Nucleus accumbens (tissue), 56 donors: ENCODE results near the gene DHRS1.
A peak's percentile ranks its signal among the peaks of the same experiment; 100 is the strongest.
"Not testable (repeated sequence)": the region's sequence is repeated elsewhere in the genome, so short reads cannot be mapped to it uniquely, and the experiment has no call there.

Source experiments
- DNase-seq, 56 donors: peaks; one replicate each; lab custom pipeline; 2025; lab: John Stamatoyannopoulos, UW

Gene DHRS1

DNA sequence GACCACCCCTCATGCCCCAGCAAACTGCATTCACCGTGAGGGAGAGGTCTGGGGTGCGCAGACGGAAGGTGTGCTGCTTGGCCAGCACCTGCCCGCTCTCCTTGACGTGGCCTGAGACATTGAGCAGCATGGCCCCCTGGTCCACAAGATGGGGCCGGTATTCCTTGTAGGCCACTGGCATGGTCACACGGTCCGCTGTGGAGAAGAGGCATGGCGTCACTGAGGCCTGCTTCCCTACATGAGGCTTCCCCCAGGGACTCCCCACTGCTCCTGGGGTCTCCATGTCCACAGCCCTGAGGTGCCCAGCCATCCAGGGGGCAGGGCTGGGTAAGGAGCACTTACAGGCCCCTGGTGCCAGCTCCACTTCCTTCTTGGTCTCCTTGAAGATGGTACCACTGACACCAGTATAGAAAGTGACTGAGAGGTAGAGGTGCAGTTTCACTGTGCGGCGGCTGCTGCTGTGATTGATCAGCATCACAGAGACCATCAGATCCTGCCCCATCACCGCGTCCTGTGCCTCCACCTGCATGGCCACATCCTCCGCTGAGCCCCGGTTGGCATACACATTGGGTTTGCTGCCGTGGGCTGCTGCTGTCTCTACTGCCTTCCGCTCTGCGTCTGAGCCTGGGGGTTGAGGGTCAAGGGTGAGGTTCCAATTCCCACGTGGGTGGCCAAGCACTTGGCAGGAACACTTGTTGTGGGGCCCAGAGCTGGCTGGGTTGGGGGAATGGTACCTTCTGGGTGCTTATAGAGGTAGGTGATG is 44.8 kb downstream of the DHRS1 start:
- DNase-seq: no peak

DNA sequence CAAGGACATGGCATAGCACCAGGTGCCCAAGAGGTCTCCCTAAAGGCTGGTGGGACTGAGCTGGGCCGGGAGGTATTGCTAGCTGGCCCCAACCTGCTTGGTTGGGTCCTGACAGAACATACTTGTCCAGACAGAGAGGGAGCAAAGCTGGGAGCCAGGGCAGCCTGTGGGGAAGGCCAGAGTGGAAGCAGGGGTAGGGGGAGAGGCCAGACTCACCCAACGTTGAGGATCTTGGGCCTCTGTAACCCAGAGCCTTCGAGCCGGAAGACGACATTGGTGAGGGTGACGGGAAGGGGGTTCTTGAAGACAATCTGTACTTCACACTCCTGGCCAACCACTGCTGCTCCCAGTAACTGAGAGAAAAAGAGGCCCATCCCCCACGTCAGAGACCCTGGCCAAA is 45.6 kb downstream of the DHRS1 start:
- DNase-seq: no peak

DNA sequence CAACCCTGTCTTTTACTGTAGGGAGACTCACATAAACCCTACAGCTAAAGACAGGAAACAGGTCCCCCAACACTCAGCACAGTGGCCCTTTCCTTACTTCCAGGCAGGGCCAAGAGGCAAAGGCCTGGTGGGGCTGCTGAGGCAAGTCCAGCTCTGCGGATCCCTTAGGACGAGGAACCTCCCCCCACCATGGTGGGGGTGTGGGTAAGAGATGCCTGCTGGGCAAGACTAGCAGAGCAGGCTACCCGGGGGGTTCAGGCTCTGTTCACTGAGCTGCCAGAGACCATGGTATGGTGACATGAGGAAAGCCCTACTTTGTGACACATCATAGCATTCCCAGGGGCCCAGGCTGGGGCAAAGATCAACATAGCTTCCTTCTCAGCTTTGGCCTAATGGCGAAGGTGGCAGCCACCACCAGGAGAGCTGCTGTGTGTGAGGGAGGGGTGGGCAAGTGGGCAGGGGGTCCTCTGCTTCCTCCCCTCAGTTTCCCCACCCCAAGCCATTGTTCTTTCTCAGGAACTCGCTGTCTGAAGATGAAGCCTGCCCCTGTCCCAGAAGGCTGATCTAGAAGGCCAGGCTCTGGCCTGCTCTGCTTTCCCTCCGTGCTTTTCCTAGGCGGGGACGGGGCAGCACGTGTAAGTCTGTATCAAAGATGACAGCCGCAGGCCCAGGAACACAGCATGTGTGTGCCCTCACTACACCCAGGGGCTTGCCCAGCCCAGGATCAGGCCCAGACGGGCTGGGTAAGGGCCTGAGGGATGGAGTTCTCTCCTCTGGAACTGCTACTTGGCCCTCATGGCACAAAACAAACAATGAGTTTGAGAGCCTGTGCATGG is 47.1 kb downstream of the DHRS1 start:
- DNase-seq: no peak

DNA sequence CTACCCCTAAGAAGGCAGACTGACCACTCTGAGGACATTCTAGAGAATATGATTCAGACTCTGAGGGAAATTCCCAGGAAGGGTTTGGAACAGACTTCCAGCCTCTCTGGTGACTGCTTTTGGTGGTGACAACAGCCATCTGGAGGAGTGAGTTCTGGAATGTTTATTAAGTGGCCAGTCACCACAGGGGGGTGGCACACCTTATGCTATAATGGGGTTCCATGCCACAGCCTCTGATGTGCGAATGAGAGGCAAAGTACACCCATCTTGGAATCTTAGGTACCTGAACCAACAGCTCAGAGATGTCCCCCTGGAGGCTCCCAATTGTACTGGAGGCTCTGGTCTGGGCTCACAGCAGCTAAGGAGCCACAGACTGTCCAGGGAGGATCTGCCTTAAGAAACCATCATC is 47.7 kb downstream of the DHRS1 start:
- DNase-seq: no peak

DNA sequence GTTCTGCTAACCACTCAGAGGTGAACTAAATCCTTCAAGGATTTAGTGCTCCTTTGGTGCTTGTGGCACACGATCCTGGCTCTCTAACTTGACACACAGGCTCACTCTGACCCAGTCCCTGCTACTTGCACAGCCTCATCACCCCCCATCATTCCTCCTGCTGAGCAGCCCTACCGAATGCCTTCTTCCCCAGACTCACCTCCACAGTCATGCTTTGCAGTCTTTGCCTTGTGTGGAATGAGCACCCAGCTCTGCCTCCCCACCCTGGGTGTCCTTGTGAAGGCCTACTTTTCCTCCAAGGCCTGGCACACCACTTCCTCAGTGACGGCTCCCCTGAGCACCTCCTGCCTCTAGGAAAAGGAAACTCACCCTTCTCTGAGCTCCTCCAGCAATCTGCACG is 49.2 kb downstream of the DHRS1 start:
- DNase-seq: no peak

DNA sequence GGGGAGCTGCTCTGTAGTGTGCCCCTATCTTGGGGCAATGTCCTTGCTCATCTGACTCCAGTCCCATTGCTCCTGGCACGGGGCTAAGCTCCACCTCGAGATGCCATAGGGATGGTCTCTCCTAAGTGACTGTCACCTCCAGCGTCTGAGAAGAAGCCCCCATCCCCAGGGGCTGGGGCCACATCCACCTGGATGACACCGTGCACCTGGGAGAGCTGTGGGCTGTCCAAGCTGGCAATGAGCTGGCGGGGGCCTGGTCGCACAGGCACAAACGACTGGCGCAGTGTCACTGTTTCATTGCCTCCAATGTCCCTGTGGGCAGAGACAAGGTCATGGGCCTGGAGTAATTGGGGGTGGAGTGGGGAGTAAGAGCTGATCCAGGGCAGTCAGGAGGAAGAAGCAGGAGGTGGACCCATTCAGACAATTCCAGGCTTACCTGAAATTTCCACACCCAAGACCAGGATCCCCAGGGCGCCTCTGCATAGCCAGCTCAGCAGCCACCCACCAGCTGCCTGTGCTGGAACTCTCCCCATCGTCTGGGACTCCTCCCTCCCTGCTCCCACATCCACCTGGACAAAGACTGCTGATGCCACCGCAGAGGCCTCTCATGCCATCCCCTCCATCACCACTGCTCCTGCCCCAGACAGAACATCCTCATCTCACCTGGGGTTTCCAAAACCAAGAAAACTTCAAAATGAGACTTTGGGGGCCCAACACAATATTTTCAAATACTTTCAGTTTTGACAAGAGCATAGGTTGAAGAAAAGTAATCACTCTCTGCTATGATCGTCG is 50.2 kb downstream of the DHRS1 start:
- DNase-seq: no peak

DNA sequence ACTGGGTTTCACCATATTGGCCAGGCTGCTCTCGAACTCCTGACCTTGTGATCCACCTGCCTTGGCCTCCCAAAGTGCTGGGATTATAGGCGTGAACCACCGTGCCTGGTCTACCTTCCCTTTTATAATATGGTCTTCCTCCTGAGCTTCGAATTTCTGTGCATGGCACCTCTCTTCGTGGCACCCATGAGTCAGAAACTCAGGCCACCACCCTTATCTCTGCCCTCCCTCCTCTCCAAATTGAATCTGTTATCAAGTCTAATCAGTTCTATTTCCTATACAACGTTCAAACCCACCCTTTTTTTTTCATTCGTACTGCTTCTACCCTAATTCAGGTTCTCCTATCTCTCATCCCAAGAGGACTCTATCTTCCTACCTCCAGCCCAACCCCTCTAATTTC is 52.2 kb downstream of the DHRS1 start:
- no peak for DNase-seq

DNA sequence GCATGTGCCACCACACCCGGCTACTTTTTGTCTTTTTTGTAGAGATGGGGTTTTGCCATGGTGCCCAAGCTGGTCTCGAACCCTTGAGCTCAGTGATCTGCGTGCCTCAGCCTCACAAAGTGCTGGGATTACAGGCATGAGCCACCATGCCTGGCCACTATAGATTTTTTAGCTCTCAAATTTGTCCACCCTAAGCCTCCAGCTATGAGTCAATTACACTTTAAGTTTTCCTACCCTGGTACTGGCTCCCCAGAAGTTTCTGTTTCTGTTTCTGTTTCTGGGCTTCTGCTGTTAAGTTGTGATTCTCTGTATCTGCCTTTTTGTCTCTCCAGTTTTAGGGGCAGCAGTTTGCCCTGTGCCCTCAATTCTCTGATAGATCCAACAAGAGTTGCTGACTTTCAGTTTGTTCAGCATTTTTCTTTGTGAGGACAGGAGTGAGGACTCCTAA is 52.8 kb downstream of the DHRS1 start:
- no peak for DNase-seq

DNA sequence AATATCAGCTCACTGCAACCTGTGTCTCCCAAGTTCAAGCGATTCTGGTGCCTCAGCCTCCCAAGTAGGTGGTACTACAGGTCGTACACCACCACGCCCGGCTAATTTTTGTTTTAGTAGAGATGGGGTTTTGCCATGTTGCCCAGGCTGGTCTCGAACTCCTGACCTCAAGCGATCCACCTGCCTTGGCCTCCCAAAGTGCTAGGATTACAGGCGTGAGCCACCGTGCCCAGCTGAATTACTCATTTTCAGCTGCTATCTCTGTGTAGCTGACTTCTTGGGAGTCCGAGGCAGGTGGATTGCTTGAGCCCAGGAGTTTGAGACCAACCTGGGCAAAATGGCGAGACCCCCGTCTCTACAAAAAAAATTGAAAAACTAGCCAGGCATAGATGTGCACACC is 54.2 kb downstream of the DHRS1 start:
- DNase-seq: not testable (repeated sequence)

DNA sequence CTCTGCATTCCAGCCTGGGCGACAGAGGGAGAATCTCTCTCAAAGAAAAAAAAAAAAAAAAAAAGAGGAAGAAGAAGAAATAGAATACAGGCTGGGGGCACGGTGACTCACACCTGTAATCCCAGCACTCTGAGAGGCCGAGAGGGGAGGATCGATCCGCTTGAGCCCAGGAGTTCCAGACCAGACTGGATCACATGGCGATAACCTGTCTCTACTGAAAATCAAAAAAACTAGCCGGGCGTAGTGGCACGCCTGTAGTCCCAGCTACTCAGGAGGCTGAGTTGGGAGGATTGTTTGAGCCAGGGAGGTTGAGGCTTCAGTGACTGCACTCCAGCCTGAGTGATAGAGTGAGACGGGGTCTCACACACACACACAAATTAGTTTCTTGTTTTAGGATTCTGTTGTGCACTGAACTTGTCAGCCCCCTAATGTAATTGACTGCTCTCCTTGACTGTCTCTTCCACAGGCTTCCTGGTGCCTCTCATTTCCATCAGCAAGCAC is 56.2 kb downstream of the DHRS1 start:
- peak in 4 of 56 donors; percentile 29 to 63 (median 48) for DNase-seq

DNA sequence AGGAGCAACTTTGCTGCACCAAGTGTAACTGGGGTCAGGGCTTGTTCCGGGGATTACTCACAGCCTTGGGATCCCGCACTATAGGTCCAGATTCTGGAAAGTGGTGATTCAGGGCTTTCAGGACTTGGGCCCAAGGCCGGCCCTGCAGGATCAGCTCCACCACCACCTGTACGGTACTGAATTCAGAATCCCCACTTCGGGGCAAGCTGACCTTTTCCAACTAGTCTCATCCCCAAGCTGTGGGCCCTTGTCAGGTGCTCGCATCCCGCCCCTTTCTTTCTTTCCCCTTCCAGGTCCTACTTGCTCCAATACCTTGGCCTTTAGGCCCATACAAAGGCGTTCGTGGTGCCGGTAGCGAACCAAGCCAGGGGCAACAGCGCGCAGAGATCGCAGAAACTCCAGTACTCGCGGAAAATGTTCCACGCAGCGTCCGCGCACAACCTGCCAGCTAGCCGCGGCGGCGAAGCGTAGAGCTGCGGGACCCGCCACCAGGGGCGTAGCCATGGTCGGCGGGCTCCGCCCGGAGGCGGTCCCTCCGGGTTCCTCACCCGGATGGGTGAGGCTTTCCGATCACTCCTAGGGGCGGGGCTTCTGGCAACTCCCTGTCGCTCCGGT is 57.6 kb downstream of the DHRS1 start:
- DNase-seq: peak in 33 of 56 donors; percentile 57 to 99 (median 95)
